Testis (tissue), 5 donors: ENCODE results near the gene SLC66A1. TPM values are rescaled to one million over a fixed set of nuclear protein-coding genes. Genes with fewer than 3 reads are reported as not detected.
"Not testable (repeated sequence)": the region's sequence is repeated elsewhere in the genome, so short reads cannot be mapped to it uniquely, and the experiment has no call there.

ENCODE experiments used
- DNase-seq: peaks from one replicate; pipeline ENCODE4 v3.0.0-alpha.2; 2019
- H3K27ac ChIP-seq, 2 donors: fragments of 200-600 bp; sonication (generic); one replicate each; pipeline ENCODE4 v1.5.1; 2019
- H3K27me3 ChIP-seq: fragments of 200-600 bp; sonication (generic); one replicate; pipeline ENCODE4 v1.5.1; 2019
- H3K36me3 ChIP-seq: fragments of 200-600 bp; sonication (generic); one replicate; pipeline ENCODE4 v1.5.1; 2017; ENCODE audit warnings: low read depth; ENCODE audit errors: missing control alignments
- H3K4me1 ChIP-seq: fragments of 200-600 bp; sonication (generic); one replicate; pipeline ENCODE4 v1.5.1; 2019
- H3K4me3 ChIP-seq, 2 donors: fragments of 200-600 bp; sonication (generic); one replicate each; pipeline ENCODE4 v1.5.1; 2017 to 2019
- H3K9me3 ChIP-seq: fragments of 200-600 bp; sonication (generic); one replicate; pipeline ENCODE4 v1.5.1; 2017
- POLR2A ChIP-seq: fragments of 450-650 bp; IDR thresholded peaks from one replicate; pipeline ENCODE4 v1.6.1; 2017; ENCODE audit warnings: antibody characterized with exemption, mild to moderate bottlenecking, moderate library complexity
- WGBS, 2 donors: methylation state at CpG; one replicate each; pipeline ENCODE4 v1.1.5; 2018; 5-methylcytosine and 5-hydroxymethylcytosine counted together
- intact Hi-C: fragments of 100-400 bp; cut with DNase I; formaldehyde crosslinking; loops from one replicate; pipeline ENCODE4 v1.15.1; 2023; ENCODE audit warnings: low total_unique reads
- long read RNA-seq, 2 donors: transcript quantifications; one replicate each; lab custom pipeline, GENCODE V29; 2026
- polyA plus RNA-seq: library from polyadenylated mRNA; stranded (reverse); fragments of 350-450 nt; fragmentation: Illumina TruSeq; extraction: RNeasy Lipid Tissue Mini Kit (QIAGEN cat#74804); gene quantifications from one replicate; pipeline ENCODE4 v1.2.3, GENCODE V29; 2014; ENCODE audit warnings: low read depth, low replicate concordance; ENCODE audit not compliant: insufficient read depth
- total RNA-seq, 2 donors: library from RNA; depleted of rRNA; stranded (reverse); fragments of >200 nt; gene quantifications; one replicate each; pipeline ENCODE4 v1.2.3, GENCODE V29; 2016
- TF ChIP-seq, protein P1 (sequence below), 3 experiments: fragments of 450-650 bp in 2 of 3; fragments of 200-600 bp in 1 of 3; sonication (generic) in 1 of 3; IDR thresholded peaks; one replicate each; pipeline ENCODE4 v1.5.1; 2016 to 2019; ENCODE audit warnings: antibody characterized with exemption in 3 of 3, mild to moderate bottlenecking in 2 of 3, moderate library complexity in 1 of 3

Gene SLC66A1, protein sequence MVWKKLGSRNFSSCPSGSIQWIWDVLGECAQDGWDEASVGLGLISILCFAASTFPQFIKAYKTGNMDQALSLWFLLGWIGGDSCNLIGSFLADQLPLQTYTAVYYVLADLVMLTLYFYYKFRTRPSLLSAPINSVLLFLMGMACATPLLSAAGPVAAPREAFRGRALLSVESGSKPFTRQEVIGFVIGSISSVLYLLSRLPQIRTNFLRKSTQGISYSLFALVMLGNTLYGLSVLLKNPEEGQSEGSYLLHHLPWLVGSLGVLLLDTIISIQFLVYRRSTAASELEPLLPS
- total RNA-seq (10 to 100 TPM; 61.1 to 66.0 TPM), polyA plus RNA-seq (27.9 TPM)
- long read RNA-seq, donor 1, partial matches to known transcripts: 240 of 240 reads
- long read RNA-seq, donor 1, other reads (novel, unspliced or antisense): 0 of 240 reads
- long read RNA-seq, donor 2, partial matches to known transcripts: 159 of 215 reads
- long read RNA-seq, donor 2, other reads (novel, unspliced or antisense): 56 of 215 reads

DNA sequence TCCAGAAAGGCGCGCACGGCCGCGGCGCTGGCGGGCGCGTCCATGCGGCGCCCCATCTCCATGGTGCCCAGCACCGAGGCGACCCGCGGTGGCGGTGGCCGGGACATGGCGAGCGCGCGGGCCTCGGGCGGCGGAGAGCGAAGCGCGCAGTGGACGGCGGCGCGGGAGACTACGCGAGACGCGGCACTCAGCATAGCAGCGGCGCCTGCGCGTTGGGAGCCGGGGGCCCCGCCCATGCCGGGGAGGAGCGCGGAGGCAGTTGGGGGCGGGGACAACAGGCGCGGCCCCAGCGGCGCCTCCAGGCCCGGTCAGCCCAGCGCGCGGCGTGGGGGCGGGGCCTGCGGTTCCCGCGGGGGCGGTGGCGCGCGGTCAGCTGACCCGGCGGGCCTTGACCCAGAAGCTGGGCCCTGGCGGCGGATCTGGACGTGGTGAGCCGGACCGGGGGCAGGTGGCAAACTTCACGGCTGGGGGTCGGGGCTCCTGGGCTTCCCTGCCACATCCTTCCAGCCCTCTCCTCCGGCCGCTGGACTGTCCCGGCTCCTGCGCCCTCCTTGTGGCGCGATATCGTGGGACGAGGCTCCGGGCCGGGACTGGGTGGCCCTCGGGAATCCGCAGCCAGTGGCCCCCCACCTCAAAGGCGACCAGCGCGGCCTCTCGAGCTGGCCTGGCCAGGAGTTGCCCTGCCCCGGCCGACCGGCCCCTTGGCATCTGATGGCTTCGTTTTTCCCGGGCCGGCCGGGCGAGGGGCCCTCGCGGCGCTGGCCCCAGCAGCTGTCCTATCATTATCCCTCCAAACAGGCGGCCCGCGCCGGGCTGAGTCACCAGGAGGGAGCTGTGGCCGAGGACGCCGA lies at the start of gene SLC66A1, which contains the start of gene AKR7A2:
SLC66A1 (plus strand) TSS at position 396 of the 851 bp plus-strand sequence. CDS start 5,352 bp downstream, outside the sequence.
AKR7A2 (minus strand) TSS at position 214 of the 851 bp plus-strand sequence; CDS start at position 194, 20 bp downstream.
- H3K27me3 ChIP-seq: no peaks in the 10 kb centered on the region
- peak within 1 kb of the TSS; percentile 80 to 91 for H3K27ac ChIP-seq
- peaks cover 26% of the 10 kb centered on the region for H3K4me1 ChIP-seq
- H3K4me3 ChIP-seq: peak within 1 kb of the TSS; percentile 81 to 97
- intact Hi-C loops: no loop called here
- no peaks in the 10 kb centered on the region for H3K9me3 ChIP-seq
- H3K36me3 ChIP-seq: no peaks in the 10 kb centered on the region
- peak; percentile 94 for DNase-seq
- peak; percentile 27 for TF ChIP-seq POLR2A
- TF ChIP-seq, protein P1, sequence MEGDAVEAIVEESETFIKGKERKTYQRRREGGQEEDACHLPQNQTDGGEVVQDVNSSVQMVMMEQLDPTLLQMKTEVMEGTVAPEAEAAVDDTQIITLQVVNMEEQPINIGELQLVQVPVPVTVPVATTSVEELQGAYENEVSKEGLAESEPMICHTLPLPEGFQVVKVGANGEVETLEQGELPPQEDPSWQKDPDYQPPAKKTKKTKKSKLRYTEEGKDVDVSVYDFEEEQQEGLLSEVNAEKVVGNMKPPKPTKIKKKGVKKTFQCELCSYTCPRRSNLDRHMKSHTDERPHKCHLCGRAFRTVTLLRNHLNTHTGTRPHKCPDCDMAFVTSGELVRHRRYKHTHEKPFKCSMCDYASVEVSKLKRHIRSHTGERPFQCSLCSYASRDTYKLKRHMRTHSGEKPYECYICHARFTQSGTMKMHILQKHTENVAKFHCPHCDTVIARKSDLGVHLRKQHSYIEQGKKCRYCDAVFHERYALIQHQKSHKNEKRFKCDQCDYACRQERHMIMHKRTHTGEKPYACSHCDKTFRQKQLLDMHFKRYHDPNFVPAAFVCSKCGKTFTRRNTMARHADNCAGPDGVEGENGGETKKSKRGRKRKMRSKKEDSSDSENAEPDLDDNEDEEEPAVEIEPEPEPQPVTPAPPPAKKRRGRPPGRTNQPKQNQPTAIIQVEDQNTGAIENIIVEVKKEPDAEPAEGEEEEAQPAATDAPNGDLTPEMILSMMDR (IDR thresholded peaks at IDR 0.05): peak in 2 of 3 experiments; percentile 2 to 23
- WGBS, 2 donors: 0 to 1% methylated on average over 12 to 50 of the region's 105 CpGs

DNA sequence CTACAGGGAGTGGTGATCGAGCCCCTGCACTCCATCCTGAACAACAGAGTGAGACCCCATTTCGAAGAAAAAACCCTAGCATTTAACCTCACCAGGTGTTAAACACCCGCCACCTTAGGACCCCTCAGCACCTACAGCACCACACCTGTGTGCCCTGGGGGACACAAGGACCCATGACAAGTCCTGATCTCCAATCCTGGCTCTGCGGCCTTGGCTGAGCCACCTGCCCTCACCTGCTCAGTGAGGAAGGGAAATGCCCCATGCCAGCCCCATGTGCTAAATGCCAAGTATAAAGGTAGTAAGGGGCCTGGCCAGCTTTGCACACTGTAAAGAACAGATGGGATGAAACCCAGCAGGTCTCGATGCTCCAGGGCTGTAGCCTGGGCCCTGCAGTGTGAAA lies 49.4 kb upstream of the SLC66A1 start:
- Histone ChIP-seq H3K27me3 (no peaks in the 10 kb centered on the region), H3K27ac (no peak overlapping the region), H3K4me3 (no peak overlapping the region), H3K4me1 (no peaks in the 10 kb centered on the region), H3K9me3 (no peaks in the 10 kb centered on the region), H3K36me3 (no peaks in the 10 kb centered on the region)
- WGBS, 2 donors: 94 to 98% methylated on average over 5 of the region's 5 CpGs
- TF ChIP-seq POLR2A: no peak
- TF ChIP-seq, protein P1 (IDR thresholded peaks at IDR 0.05): no peak
- intact Hi-C loops: no loop called here
- DNase-seq: no peak

DNA sequence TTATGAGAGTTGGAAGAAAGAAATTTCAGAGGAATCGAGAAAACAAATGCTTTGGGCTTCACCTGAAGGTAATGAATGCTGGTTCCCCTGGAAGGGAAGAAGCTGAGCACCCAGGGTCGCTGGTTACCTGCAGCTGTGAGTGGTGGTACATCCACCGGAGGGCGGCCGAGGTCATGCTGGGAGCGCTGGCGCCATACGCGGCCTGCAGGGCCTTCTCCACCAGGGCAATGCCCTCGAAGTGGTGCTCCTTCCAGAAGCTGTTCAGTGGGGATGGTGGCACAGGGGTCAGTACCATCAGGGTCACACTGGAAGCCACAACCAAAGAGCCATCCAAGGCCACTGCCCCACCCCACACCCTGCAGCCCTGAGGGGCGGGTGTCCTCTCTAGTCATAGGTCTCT lies 43.7 kb upstream of the SLC66A1 start:
- TF ChIP-seq POLR2A: no peak
- Histone ChIP-seq H3K9me3 (no peaks in the 10 kb centered on the region), H3K27ac (no peak overlapping the region), H3K4me3 (no peak overlapping the region), H3K36me3 (no peaks in the 10 kb centered on the region), H3K4me1 (no peaks in the 10 kb centered on the region), H3K27me3 (no peaks in the 10 kb centered on the region)
- no peak for DNase-seq
- intact Hi-C loops: no loop called here
- 82 to 87% methylated on average over 10 to 11 of the region's 11 CpGs for WGBS, 2 donors

DNA sequence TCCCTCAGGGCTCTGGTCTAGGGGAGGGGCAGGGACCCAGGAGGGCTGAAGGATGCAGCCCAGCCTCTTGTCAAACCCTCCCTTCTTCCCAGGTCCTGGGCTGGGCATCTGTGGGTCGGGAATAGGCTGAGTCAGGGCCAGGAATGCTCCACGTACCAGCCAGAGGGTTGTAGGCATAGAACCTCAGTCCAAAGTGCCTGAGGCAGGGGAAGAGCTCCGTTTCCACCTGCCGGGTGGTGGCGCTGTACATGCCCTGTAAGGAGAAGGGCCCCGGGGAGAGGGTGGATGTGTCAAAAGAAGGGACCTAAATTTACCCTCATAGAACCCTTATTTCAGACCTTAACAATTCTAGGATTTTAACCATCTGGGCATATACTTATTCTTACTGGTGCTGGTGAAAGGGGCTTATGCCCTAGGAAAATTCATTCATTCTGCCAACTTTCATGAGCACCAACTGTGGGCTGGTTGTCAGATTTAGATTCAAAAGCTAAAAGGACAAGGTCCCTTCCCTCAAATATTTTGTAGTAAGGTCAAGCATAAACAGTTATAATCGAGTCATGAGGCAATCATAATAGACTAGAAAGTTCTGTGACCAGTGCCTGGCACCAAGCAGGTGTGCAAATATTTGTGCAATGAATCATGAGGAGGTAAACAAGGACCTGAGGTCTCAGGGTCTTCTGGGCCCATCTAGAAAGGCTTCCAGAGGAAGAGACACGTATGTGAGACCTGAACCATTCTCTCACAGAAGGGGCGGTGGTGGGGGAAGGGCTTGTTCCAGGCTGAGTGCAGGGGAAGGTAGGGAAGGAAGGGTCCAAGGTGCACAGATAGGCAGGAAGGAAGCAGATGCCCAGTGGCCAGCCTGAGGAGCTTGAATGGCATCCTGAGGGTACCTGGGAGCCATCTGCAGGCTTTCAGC lies 42.4 kb upstream of the SLC66A1 start:
- 87 to 90% methylated on average over 9 of the region's 9 CpGs for WGBS, 2 donors
- H3K27ac ChIP-seq, intact Hi-C loops, H3K36me3 ChIP-seq, H3K9me3 ChIP-seq, H3K27me3 ChIP-seq, DNase-seq, H3K4me1 ChIP-seq, H3K4me3 ChIP-seq: not testable (repeated sequence)

DNA sequence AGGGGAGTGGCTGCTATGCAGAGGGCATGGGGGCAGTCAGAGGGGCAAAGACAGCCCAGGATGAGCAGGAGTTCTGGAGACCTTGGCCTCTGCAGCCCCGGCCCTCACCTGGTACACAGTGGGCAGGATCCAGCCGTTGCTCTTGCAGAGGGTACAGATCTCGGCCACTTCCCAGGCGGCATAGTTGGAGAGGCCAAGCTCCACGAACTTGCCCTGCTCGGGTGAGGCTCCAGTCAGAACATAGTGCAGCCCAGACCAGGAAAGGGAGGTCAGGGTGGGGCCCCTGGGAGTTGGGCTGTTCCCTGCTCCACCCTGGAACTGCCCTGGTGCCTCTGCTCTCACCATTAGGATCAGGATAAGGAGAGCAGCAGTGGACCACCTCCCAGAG lies 41.8 kb upstream of the SLC66A1 start:
- intact Hi-C loops, H3K27me3 ChIP-seq, H3K4me3 ChIP-seq, H3K27ac ChIP-seq, H3K36me3 ChIP-seq, H3K9me3 ChIP-seq, H3K4me1 ChIP-seq, DNase-seq: not testable (repeated sequence)
- 88 to 90% methylated on average over 2 to 6 of the region's 6 CpGs for WGBS, 2 donors
